ENCODE results near the gene TLL1.

DNA sequence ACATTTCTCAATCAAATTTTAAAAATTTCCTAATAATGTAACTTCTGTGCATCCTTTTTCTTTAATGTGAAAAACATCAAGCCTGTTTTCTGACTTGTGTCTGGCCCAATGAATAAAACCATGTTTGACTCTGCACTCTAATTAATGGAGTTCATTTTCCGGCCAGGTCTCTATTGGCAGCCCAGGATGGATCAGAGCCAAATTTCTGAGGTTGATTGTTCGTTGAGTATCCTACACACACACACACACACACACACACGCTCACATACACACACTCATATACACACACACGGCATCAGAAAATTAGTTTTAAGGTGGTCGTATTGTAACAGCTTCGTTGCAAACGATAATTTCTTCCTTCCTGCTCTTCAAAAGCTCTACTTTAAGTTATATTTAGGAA, 28.9 kb upstream of the TLL1 start:
- TF ChIP-seq POLR2A (IDR thresholded peaks at IDR 0.05; ENCODE audit: low read length), result no peak
- TF ChIP-seq GATA1 (IDR thresholded peaks at IDR 0.05; ENCODE audit: low read depth, low read length), result no peak

All from erythroblast (primary cell).